HG03039 (cell line): ENCODE measurements around the gene UGT1A4.
"Not testable (repeated sequence)": the region's sequence is repeated elsewhere in the genome, so short reads cannot be mapped to it uniquely, and the experiment has no call there.

Source experiments
- ATAC-seq: cut with Tn5 transposase; IDR thresholded peaks from one replicate; pipeline ENCODE4 v1.9.1; 2021; ENCODE audit warnings: mild to moderate bottlenecking, moderate library complexity; ENCODE audit not compliant: unreplicated experiment

Gene UGT1A4

DNA sequence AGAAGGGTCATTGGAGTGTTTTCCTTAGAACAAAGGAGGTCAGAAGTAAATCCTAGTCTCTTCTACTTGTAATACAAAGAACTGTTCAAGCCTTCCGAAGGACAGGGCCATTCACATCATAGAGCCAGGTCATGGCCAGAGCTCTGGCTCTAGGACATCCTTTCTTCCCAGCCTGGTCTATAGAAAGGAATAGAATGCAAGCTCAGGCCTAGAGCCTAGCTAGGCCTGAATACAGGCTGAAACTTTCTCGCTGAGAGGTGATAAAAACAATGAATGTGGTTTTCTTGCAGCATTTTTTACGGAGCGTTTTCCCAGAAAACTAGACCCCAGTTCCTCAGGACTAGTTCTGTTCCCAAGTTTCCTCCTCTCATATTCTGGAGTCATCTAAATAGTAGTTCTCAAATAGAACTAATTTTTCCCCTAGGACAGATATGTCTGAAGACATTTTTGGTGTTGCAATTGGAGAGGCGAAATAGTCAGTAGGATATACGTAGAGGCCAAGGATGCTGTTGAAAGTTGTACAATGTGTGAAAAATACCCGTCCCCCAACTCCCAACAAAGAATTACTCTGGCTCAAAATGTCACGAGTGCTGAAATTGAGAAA is 19.0 kb upstream of the UGT1A4 start:
- no peak for ATAC-seq

DNA sequence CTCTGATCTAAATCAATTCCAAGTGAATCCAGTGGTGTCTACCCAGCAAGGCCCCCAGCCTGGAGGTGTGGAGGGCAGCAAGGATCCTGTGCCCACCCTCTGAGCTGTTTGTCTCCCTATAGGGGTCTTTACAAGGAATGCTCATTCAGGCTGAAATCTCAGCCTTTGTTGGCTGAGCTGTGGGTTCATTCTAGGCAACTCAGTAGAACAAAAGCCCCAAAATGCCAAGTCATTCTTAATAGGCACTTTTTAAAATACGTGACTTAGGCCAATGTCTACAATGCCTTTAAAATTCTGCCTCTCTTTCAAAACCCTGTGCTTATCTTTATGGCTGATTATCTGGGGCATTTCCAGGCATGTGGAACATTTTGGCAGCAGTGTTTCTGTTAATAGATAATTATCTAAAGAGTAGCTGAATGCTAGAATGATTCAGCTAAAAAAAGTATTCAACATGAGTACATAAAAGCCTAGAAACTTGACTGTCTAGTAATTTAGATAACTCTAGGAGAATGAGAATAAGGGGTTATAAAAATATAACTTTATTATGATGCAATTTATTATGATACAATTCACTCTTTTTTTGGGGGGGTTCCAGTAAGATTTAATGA is 18.4 kb upstream of the UGT1A4 start:
- no peak for ATAC-seq

DNA sequence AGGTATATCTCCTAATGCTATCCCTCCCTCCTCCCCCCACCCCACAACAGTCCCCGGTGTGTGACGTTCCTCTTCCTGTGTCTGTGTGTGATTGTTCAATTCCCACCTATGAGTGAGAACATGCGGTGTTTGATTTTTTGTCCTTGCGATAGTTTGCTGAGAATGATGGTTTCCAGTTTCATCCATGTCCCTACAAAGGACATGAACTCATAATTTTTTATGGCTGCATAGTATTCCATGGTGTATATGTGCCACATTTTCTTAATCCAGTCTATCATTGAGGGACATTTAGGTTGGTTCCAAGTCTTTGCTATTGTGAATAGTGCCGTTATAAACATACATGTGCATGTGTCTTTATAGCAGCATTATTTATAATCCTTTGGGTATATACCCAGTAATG is 17.7 kb upstream of the UGT1A4 start:
- not testable (repeated sequence) for ATAC-seq

DNA sequence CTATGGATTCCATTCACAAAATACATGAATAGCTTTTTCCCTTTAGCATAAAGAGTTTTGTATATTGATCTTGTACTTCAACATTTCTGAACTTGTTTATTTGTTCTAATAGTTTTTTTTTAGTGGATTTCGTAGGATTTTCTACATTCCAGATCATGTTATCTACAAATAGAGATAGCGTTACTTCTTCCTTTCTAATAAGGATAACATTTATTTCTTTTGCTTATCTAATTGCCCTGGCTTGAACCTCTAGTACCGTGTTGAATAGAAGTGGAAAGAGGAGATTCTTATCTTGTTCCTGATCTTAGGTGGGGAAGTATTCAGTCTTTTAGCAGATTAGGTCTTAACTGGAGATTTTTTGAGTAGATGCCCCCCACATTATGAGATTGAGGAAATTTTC is 16.3 kb upstream of the UGT1A4 start:
- no peak for ATAC-seq

DNA sequence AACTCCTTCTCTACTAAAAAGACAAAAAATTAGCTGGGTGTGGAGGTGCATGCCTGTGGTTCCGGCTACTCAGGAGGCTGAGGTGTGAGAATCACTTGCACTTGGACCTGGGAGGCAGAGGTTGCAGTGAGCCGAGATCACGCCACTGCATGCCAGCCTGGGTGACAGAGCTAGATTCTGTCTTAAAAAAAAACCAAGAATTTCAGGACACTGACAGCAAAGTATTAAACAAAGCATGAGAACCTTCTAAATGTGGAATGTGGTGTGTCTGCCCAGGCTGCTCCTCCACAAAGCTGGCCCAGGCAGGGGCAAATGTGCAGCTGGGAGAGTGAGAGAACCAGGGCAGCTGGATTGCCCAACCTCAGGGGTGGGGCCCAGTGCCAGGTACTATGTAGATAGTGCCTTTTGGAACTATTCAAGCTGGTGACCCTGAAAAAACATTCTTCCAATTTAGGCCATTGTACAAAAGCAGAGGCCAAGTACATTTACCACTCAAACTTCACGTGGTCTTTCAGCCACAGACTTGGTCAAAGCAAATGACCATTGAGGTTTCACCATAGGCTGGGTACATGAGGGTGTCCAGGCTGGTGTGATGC is 12.5 kb upstream of the UGT1A4 start:
- ATAC-seq = no peak

DNA sequence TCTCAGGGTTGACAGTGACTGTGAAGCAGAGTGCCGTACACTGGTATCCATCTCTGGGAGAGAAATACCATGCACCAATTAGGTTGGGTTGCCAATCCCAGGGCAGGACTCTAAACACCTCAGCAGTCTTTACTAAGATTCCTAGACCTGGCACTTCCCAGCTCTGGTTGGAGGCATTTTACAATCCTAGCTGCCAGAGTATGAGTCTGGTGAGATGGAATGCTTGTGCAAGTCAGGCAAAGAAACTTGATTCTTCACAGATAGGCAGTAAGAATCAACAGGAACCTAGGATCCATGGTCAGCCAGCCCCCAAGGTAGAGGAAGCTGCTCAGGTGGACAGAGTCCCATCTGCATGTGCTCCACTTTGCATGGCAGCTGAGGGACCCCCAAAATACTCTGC is 11.8 kb upstream of the UGT1A4 start:
- no peak for ATAC-seq

DNA sequence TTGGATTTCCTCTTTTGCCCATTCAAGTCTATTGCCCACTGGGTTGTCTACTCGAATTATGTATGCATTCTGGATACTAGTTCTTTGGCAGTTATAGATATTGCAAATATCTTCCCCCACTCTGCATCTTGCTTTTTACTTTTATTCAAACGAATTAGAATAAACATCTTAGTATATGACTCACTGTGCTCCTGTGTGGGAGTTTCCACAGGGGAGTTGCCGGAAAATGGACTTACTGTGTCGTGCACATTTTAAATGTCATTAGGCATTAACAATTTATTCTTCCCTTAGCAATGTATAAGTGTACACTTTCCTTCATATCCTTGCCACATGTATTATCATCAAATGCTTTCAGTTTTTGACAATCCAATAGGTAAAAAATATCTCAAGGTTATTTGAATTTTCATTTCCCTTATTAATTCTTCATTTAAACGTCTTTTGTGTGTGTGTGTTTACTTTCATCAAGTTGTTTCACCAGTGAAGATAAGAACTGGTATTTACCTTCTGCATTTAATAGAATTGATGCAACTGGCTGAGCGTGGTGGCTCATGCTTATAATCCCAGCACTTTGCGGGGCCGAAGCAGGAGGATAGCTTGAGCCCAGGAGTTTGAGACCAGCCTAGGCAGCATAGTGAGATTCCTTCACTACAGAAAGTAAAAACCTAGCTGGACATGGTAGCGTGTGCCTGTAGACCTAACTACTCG is 10.4 kb upstream of the UGT1A4 start:
- no peak for ATAC-seq

DNA sequence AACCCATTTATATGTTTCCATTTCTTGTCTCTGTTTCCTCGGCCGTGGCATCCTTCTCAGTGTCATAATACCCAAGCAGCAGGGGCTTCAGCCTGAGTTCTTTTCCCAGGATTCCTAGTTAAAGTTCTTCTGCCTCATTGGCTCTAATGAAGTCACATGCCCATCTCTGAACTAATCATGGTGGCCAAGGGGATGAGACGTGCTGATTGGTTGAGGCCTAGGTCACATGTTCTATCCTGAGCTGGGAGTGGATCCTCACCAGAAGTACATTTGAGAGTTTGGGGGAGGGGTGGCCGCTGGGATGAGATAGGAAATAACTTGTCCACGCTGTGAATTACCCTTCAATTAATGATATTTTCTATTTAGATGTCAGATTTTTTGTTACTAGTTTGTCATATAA is 9.6 kb upstream of the UGT1A4 start:
- ATAC-seq = no peak

DNA sequence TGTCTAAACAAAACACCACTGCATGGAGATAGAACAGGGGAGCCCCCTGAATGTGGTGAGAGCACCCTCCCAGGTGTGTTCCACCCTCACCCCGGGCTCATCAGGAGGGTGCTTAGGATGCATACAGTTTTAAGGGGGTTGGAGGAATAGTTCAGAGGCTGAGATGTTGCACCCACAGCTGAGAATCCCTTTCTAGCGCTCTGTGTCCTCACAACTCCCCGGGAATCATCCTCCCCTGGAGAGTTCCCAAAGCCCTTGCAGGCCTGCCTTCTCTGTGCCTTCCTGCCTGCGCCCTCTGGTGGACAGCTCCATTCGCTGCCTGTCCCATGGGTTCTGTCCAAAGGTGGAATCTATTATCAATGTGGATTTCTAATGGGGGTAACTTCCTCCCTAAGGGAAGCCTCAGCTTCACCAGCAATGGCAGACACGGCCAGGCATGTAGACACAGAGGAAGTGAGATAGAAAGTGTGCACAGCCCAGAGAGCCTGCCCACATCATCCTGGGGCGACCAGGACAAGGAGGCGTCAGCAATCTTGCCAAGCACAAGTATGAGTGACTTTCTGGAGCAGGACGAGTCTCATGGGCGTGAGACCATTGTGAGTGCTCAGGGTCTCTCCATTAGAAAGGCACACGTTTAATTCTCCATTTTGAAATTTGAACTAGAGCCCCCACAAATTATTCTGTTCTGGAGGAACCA is 7.1 kb upstream of the UGT1A4 start:
- no peak for ATAC-seq

DNA sequence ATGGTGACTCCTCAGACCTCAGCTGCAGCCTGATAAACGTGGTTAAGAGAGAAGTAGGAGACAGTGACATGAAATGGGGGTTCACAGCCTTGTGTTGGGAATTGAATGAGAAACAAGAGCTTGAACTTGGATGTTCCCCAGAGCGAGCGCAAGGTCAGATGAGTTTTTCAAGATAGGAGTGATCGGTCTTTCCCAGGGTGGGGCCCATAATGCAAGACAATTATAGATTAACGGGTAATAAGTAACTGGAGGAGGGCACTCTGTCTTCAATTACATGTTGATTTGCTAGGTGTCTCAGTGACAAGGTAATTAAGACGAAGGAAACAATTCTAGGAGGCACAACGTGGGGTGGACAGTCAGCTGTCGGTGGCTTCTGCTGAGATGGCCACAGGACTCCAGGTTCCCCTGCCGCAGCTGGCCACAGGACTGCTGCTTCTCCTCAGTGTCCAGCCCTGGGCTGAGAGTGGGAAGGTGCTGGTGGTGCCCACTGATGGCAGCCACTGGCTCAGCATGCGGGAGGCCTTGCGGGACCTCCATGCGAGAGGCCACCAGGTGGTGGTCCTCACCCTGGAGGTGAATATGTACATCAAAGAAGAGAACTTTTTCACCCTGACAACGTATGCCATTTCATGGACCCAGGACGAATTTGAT is 5.8 kb upstream of the UGT1A4 start, which contains the start of gene UGT1A5:
Gene UGT1A5, plus strand, starts transcription at position 297 of the 651 bp plus-strand sequence. Its CDS starts 85 bp downstream, at position 382.
- ATAC-seq = no peak

DNA sequence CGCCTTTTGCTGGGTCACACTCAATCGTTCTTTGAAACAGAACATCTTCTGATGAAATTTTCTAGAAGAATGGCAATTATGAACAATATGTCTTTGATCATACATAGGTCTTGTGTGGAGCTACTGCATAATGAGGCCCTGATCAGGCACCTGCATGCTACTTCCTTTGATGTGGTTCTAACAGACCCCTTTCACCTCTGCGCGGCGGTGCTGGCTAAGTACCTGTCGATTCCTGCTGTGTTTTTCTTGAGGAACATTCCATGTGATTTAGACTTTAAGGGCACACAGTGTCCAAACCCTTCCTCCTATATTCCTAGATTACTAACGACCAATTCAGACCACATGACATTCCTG is 5.3 kb upstream of the UGT1A4 start:
- no peak for ATAC-seq

DNA sequence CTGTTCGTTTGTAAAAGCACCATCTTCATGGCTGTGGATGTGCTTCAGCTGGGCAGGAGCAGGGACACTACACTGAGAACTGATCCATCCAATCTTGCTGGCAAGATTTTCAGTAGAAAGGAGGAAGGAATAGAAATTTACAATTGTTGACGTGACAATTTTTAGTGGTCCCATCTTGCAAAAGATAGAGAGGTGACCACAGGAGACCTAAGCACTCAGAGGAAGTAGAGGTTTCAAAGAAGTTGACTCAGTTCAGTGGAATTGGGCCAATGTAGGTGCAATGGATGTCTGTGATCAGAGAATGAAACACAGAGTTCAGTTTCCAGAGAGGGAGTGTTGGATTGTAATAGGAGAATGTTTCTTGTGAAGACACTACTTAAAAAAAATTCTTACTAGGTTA is 4.4 kb upstream of the UGT1A4 start:
- ATAC-seq = no peak

DNA sequence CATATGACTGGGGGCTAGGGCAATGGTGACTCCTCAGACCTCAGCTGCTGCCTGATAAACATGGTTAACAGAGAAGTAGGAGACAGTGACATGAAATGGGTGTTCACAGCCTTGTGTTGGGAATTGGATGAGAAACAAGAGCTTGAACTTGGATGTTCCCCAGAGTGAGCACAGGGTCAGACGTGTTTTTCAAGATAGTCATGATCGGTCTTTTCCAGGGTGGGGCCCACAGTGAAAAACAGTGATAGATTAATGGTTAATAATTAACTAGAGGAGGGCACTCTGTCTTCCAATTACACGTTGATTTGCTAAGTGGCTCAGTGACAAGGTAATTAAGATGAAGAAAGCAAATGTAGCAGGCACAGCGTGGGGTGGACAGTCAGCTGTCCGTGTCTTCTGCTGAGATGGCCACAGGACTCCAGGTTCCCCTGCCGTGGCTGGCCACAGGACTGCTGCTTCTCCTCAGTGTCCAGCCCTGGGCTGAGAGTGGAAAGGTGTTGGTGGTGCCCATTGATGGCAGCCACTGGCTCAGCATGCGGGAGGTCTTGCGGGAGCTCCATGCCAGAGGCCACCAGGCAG is 10.3 kb downstream of the UGT1A4 start, which contains the start of gene UGT1A3:
Gene UGT1A3, plus strand, starts transcription at position 320 of the 579 bp plus-strand sequence. Its CDS starts 85 bp downstream, at position 405.
- no peak for ATAC-seq

DNA sequence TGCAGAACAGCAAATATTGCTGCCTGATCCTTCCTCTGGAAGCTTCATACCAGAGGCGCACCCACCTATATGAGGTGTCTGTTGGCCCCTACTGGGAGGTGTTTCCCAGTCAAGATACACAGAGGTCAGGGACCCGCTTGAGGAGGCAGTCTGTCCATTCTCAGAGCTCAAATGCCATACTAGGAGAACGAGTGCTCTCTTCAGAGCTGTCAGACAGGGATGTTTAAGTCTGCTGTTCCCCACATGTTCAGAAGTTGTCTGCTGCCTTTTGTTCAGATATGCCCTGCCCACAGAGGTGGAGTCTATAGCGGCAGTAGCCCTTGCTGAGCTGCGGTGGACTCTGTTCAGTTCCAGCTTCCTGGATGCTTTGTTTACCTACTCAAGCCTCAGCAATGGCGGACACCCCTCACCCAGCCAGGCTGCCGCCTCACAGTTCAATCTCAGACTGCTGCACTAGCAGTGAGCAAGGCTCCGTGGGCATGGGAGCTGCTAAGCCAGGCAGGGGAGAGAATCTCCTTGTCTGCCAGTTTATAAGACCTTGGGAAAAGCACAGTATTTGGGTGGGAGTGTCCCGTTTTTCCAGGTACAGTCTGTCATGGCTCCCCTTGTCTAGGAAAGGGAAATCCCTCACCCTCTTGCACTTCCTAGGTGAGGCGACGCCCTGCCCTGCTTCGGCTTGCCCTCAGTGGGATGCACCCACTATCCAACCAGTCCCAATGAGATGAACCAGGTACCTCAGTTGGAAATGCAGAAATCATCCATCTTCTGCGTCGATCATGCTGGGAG is 18.5 kb downstream of the UGT1A4 start:
- not testable (repeated sequence) for ATAC-seq

DNA sequence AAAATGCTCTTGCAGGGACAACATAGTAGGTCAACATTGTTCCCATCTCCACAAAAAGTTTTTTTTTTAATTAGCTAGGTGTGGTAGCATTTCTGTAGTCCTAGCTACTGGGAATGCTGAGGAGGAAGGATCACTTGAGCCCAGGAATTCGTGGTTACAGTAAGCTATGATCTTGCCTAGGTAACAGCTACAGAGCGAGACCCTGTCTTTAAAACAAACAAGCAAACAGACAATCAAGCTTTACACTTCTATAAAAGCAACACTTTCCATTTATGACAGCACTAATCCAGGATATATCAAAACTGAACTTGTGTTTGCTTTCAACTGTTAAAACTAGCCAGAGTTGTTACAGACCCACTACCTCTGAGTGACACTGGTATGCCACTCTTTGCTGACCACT is 22.3 kb downstream of the UGT1A4 start:
- no peak for ATAC-seq

DNA sequence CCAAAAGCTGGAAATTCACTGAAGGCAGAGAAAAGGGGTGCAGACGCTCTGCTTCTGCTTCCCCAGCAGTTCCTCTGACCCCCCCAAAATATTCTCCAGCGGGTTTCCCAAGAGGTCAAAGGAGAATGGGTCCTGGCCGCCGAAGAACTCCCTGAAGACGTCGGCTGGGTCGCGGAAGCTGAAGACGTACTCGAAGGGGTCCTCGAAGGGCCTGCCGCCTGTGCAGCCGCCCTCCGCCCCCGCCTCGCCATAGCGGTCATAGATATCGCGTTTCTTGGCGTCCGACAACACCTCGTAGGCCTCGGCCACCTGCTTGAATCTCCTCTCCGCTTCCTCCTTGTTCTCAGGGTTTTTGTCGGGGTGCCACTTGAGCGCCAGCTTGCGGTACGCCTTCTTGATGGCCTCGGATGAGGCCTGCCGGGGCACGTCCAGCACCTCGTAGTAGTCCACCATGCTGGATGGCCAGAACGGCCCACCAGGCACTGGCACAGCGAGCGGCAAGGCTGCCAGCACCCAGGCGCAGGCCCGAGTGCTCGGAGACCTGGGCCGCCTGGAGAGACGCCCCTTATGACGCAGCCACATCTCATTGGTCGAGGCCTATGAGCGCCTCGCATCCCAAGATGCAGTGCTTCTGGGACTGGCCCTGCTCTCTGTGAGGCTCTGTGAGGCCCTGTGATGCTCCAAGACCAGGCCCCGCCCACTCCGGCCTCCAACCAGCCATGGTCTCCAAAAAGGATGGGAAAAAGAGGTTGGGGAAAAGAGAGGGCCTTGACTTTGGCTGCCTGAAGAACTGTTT is 25.1 kb downstream of the UGT1A4 start:
- ATAC-seq = no peak

DNA sequence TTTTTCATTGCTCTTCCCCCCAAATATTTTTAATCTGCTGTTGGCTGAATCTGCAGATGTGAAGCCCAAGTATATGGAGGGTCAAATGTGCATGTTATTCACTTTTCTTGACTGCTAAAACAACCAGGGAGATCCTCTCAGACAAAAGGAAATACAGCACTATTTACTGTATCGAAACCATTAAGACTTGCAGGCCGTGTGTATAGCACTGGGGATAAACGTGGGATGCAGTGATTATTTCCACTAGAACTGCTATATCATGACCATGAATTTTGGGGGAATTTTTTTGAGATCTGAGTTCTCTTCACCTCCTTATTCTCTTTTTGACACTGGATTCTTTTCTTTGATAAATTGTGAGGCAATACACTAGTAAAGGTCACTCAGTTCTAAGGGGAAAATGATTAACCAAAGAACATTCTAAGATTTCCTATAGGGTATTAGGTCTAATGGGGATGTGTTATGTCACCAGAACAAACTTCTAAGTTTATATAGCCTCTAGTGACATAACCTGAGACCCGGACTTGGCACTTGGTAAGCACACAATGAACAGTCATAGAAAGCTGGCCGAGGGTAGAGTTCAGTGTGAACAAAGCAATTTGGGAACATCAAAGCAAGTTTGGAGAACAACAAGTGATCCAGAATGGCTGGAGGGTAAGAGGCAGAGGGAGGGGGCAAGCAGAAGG is 26.7 kb downstream of the UGT1A4 start:
- ATAC-seq = no peak

DNA sequence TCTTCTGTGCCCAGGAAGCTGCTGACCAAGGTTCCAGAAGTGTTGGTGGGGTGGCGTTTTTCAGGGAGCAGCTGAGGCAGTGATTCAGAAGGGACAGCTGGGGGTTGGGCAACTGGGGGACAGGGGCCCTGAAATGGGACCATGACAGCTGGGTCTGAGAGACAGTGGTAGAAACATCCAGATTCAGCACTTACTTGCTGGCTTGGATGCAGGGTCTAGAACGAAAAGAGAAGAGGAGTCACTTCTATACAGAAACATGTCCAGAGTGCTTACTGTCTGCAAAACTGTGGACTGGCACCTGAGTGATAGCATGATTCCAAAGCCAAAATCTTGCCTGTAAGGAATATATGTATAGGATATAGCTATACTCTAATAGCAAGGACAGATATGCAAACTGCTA is 27.3 kb downstream of the UGT1A4 start:
- ATAC-seq = not testable (repeated sequence)
